Measurements from ENCODE around the gene AFF3.

The AFF3 gene

DNA sequence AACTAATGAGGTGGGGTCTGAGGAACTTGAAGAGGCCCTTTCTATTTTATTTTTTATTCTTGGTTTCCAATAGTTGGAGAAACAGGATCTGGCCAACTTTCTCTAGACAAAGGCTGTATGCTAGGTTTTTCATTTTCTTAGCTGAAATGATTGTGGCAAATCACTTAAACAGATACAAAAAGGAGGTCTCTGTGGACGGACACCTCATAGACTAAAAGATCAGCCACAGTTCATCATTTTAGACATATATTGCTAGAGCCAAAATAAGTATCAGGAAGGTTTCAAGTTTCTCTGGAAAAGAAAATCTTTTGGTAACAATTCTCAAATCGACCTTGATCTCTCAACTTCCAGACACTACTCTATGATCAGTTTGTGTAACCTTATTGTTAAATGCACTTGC is 428.0 kb downstream of the AFF3 start:
- ChIA-PET CTCF (interaction anchor here (1.2 kb wide), 1 partner anchor 155 kb away, joined by 3 read pairs; no protein-coding TSS in a partner anchor), POLR2A (no interaction called here)
- DNase-seq (ENCODE audit: extremely low spot score), result no peak
- TF ChIP-seq, protein P1, sequence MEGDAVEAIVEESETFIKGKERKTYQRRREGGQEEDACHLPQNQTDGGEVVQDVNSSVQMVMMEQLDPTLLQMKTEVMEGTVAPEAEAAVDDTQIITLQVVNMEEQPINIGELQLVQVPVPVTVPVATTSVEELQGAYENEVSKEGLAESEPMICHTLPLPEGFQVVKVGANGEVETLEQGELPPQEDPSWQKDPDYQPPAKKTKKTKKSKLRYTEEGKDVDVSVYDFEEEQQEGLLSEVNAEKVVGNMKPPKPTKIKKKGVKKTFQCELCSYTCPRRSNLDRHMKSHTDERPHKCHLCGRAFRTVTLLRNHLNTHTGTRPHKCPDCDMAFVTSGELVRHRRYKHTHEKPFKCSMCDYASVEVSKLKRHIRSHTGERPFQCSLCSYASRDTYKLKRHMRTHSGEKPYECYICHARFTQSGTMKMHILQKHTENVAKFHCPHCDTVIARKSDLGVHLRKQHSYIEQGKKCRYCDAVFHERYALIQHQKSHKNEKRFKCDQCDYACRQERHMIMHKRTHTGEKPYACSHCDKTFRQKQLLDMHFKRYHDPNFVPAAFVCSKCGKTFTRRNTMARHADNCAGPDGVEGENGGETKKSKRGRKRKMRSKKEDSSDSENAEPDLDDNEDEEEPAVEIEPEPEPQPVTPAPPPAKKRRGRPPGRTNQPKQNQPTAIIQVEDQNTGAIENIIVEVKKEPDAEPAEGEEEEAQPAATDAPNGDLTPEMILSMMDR (IDR thresholded peaks at IDR 0.05; ENCODE audit: control extremely low read depth, extremely low read depth, low read depth, missing control alignments), result no peak

DNA sequence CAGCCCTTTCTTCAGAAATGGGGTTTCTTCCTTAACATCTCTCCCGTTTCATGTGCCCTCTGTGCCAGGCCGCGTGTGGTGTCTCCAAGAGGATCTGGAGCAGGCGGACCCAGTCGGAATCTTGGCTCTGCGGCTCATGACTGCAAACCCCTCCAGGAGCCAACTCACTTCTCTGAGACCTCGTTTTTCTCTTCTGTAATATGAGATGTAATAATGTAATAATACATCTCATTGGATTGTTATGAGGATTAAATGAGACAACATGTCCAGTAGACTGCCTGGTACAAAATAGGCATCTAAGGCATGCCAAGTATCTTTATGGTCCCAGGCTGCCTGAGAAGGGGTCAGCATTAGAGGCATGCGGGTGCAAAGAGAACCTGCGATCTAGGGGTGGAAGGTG is 431.2 kb downstream of the AFF3 start:
- TF ChIP-seq, protein P1 (IDR thresholded peaks at IDR 0.05; ENCODE audit: control extremely low read depth, extremely low read depth, low read depth, missing control alignments), result no peak
- ChIA-PET CTCF (no interaction called here), POLR2A (no interaction called here)
- no peak for DNase-seq (ENCODE audit: extremely low spot score)

DNA sequence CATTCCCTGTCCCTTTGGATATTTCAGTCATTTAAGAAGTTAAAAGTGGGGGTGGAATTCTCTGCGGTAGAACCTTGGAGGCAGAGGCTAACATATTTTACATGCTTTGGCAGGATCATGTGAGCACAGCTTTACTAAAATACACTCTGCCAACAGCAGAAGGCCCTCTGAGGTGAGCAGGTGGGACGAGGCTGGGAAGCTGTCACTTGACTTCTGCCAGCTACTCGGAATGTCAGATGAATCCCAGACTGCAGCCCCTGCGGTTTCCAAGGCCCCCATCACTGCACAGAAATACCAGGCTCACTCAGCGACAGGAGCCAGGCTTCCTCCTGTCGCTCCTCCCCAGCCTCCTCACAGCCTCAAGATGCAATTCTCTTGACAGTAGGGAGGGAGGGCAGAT is 431.7 kb downstream of the AFF3 start:
- no peak for DNase-seq (ENCODE audit: extremely low spot score)
- CTCF ChIA-PET, result no interaction called here
- TF ChIP-seq, protein P1 (IDR thresholded peaks at IDR 0.05; ENCODE audit: control extremely low read depth, extremely low read depth, low read depth, missing control alignments), result no peak
- POLR2A ChIA-PET, result no interaction called here

DNA sequence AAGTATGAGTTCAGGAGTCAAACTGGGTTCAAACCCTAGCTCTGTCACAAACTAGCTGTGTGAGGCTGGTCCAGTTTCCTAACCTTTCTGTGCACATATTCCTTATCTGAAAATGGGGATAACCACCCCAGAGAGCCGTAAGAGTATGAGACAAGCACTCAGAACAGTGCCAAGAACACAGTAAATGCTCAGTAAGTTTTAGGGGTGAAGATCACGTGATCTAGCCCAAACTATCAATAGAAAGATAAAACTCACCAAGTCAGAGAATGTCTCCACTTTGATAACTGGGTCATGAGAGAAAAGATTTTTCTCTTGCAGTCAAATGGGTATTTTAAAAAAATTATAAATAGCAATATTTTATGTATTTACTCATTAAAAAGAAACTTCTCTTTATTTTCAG is 433.2 kb downstream of the AFF3 start:
- TF ChIP-seq, protein P1 (IDR thresholded peaks at IDR 0.05; ENCODE audit: control extremely low read depth, extremely low read depth, low read depth, missing control alignments), result no peak
- ChIA-PET POLR2A (no interaction called here), CTCF (no interaction called here)
- DNase-seq (ENCODE audit: extremely low spot score), result no peak

DNA sequence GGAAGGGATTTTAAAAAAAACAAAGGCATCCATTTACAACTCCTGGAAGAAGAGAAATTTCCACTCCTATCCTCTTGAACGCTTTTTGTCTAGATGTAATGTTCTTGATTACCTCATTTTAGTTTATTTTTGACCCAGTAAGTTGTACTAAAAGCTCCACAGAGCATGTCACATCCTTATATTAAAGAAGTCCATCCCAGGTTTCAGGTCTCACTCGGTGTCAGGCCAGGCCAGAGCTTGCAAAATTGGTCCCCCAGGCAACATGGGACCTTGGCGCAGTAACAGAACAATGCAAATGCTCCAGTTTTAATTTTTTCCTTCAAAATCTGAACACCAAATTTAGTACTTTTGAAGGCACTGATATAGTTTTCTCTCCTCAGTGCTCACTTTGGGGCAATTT is 434.2 kb downstream of the AFF3 start:
- DNase-seq (ENCODE audit: extremely low spot score), result no peak
- POLR2A ChIA-PET, result no interaction called here
- TF ChIP-seq, protein P1 (IDR thresholded peaks at IDR 0.05; ENCODE audit: control extremely low read depth, extremely low read depth, low read depth, missing control alignments), result no peak
- CTCF ChIA-PET, result no interaction called here

DNA sequence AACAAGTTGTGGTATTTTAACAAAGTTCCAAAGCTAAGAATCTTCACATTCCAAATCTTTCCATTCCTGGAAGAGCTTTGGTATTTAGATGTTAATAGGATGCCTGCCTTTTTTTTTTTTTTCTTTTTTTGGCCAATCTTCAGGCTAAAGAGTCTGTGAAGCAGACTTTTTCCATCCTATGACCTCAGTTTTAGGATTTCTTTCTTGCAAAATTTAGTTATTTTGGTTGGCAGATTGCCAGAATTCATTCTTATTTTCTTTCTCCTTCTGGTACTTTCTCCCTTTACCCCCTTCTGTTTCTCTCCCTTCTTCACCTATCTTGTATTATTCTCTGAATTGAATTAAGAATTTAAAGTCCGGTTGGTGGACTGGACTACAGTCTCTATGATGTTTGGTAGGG is 434.8 kb downstream of the AFF3 start:
- ChIA-PET CTCF (interaction anchor here (0.6 kb wide), 1 partner anchor 10 kb away, joined by 3 read pairs; no protein-coding TSS in a partner anchor), POLR2A (no interaction called here)
- TF ChIP-seq, protein P1 (IDR thresholded peaks at IDR 0.05; ENCODE audit: control extremely low read depth, extremely low read depth, low read depth, missing control alignments), result no peak
- no peak for DNase-seq (ENCODE audit: extremely low spot score)

DNA sequence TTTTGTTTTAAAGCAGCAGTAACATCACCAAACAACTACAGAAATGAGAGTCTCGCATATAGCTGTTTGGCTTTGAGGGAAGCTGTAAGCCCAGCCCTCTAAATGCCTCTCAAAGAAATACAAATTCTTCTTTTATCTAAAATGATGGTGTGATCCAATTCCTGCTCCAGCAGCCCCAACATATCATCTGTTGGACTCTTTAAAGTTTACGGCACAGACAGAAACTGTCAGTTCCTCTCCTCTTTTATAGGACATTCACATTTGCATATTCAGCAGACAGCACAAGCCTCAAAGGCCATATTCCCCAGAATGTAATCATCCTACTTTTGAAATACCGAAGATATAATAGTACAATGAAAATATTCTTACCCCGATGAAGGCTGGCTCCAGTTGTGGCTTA is 435.7 kb downstream of the AFF3 start:
- DNase-seq (ENCODE audit: extremely low spot score), result no peak
- POLR2A ChIA-PET, result no interaction called here

More for the DNA sequence above, 435.7 kb downstream of the AFF3 start:
- TF ChIP-seq, protein P1 (IDR thresholded peaks at IDR 0.05; ENCODE audit: control extremely low read depth, extremely low read depth, low read depth, missing control alignments), result no peak
- CTCF ChIA-PET, result no interaction called here
